GM06990 (cell line): ENCODE results near the gene SMPDL3B.

Experiments used
- DNase-seq: peaks from one replicate; pipeline ENCODE4 v3.0.0-alpha.2; 2011; ENCODE audit not compliant: insufficient read length; ENCODE audit errors: extremely low read depth
- H3K27me3 ChIP-seq: replicated peaks from 2 replicates; pipeline ENCODE4 v1.6.0; 2011; ENCODE audit warnings: low read length; ENCODE audit not compliant: control insufficient read depth, insufficient read depth
- H3K36me3 ChIP-seq: 2 replicates; pipeline ENCODE4 v1.5.1; 2011; ENCODE audit warnings: low read length; ENCODE audit not compliant: control insufficient read depth, insufficient read depth
- H3K4me3 ChIP-seq: replicated peaks from 2 replicates; pipeline ENCODE4 v1.5.1; 2011; ENCODE audit warnings: low read depth, mild to moderate bottlenecking, control low read depth, low read length
- CTCF ChIP-seq: IDR thresholded peaks from 2 replicates; pipeline ENCODE4 v1.5.1; 2011; ENCODE audit warnings: low read length, control low read depth, mild to moderate bottlenecking, inconsistent platforms; ENCODE audit not compliant: insufficient read depth, poor library complexity, severe bottlenecking

Gene SMPDL3B

GRCh38 chr1:27887215-27888021, 47.4 kb upstream of the SMPDL3B start:
- Histone ChIP-seq H3K4me3 (no peak overlapping the region), H3K36me3 (peaks cover 29% of the 10 kb centered on the region), H3K27me3 (no peaks in the 10 kb centered on the region)
- peak; percentile 55 for DNase-seq
- no peak for TF ChIP-seq CTCF

GRCh38 chr1:27889506-27889905, 45.3 kb upstream of the SMPDL3B start:
- no peak overlapping the region for H3K4me3 ChIP-seq
- H3K27me3 ChIP-seq, result no peaks in the 10 kb centered on the region
- no peak for TF ChIP-seq CTCF
- H3K36me3 ChIP-seq, result peaks cover 25% of the 10 kb centered on the region
- DNase-seq, result no peak

GRCh38 chr1:27891196-27891889, 43.5 kb upstream of the SMPDL3B start:
- peak; percentile 26 for TF ChIP-seq CTCF
- peak; percentile 63 for DNase-seq
- Histone ChIP-seq H3K36me3 (peaks cover 16% of the 10 kb centered on the region), H3K4me3 (peak overlapping the region; percentile 26; the same call in 1 of the 2 replicates), H3K27me3 (no peaks in the 10 kb centered on the region)

- no peak for TF ChIP-seq CTCF
- Histone ChIP-seq H3K36me3 (peaks cover 15% of the 10 kb centered on the region), H3K27me3 (no peaks in the 10 kb centered on the region), H3K4me3 (no peak overlapping the region)
- no peak for DNase-seq
These were observed 40.3 kb upstream of the SMPDL3B start for GRCh38 chr1:27894521-27894920.

GRCh38 chr1:27906759-27907158, 28.0 kb upstream of the SMPDL3B start:
- no peaks in the 10 kb centered on the region for H3K27me3 ChIP-seq
- H3K4me3 ChIP-seq, result no peak overlapping the region
- H3K36me3 ChIP-seq, result peaks cover 13% of the 10 kb centered on the region
- no peak for DNase-seq
- TF ChIP-seq CTCF, result no peak
